ENCODE measurements around the gene EFCAB6. TPM values are rescaled to one million over a fixed set of nuclear protein-coding genes. Genes with fewer than 3 reads are reported as not detected.

The EFCAB6 gene
- total RNA-seq, 1 experiment from 2014 or later, result 0.52 TPM

DNA sequence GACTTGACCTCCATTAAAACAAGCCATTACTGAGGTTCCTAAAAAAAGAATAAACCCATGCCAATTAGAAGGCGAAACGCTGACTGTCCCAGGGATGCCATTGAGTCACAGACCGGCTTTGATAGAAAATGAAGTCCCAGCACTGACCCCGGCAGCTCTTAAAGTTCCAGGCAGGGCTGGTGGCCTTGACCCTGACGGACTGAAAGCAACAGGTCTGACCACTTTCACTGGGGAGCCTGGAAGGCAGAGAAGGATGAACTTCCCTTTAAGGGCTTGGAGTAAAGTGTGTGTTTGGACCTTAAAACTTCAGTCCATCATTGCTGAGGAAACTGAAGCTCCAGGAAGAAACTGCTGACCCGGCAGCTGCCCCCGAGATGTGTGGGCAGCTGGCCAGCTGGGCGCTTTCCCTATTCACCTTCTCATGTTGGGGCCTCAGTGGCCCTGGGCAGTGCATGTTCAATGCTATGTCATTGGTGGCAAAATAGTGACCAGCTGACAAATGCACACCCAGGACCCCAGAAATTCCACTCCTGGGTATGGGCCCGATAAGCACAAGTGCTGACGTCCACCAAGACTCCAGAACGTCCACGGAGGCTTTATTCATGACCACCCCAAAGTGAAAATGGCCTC, 18.9 kb upstream of the EFCAB6 start:
- H3K79me2 ChIP-seq (ENCODE audit: insufficient read depth, low read length), result no peaks in the 10 kb centered on the region
- H2AFZ ChIP-seq (ENCODE audit: low read depth, low read length, poor library complexity, severe bottlenecking), result no peak overlapping the region
- H3K9ac ChIP-seq (ENCODE audit: low read length), result no peak overlapping the region
- no peaks in the 10 kb centered on the region for H4K20me1 ChIP-seq (ENCODE audit: insufficient read depth)
- POLR2A ChIA-PET, result no interaction called here
- ATAC-seq, result no peak
- intact Hi-C loops (cut with micrococcal nuclease), result no loop called here
- H3K9me2 ChIP-seq (ENCODE audit: insufficient read depth), result no peaks in the 10 kb centered on the region
- CTCF ChIA-PET, result no interaction called here
- no peaks in the 10 kb centered on the region for H3K9me3 ChIP-seq (ENCODE audit: control insufficient read depth in 1 of 2, insufficient read depth in 1 of 2, low read depth in 1 of 2, low read length in 2 of 2)
- no peaks in the 10 kb centered on the region for H3K36me3 ChIP-seq (ENCODE audit: control insufficient read depth in 1 of 2, insufficient read depth in 2 of 2, low read length in 2 of 2)
- DNase-seq (ENCODE audit: low read depth, low spot score), result no peak
- TF ChIP-seq SIN3A (IDR thresholded peaks at IDR 0.05; ENCODE audit: low read depth) (no peak), RAD21 (IDR thresholded peaks at IDR 0.05; ENCODE audit: low read depth) (no peak), ZBTB33 (IDR thresholded peaks at IDR 0.05; ENCODE audit: extremely low read depth, insufficient replicate concordance, low read length) (no peak), CBX3 (IDR thresholded peaks at IDR 0.05; ENCODE audit: low read depth) (no peak), EZH2 (IDR thresholded peaks at IDR 0.05) (no peak), ZFX (IDR thresholded peaks at IDR 0.05) (no peak), SP1 (IDR thresholded peaks at IDR 0.05; ENCODE audit: low read depth) (no peak), SRF (IDR thresholded peaks at IDR 0.05; ENCODE audit: low read depth) (no peak)
- TF ChIP-seq, protein P1, sequence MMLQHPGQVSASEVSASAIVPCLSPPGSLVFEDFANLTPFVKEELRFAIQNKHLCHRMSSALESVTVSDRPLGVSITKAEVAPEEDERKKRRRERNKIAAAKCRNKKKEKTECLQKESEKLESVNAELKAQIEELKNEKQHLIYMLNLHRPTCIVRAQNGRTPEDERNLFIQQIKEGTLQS (IDR thresholded peaks at IDR 0.05), result no peak
- TF ChIP-seq, protein P2, sequence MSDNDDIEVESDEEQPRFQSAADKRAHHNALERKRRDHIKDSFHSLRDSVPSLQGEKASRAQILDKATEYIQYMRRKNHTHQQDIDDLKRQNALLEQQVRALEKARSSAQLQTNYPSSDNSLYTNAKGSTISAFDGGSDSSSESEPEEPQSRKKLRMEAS (IDR thresholded peaks at IDR 0.05), result no peak
- H3K27me3 ChIP-seq (ENCODE audit: insufficient read depth, low read length), result no peaks in the 10 kb centered on the region
- no peaks in the 10 kb centered on the region for H3K4me1 ChIP-seq (ENCODE audit: control insufficient read depth in 1 of 2, insufficient read depth in 2 of 2, low read length in 2 of 2)
- no TSS peak for BruUV-seq (replicated peaks)
- no peak overlapping the region for H3K4me2 ChIP-seq (ENCODE audit: low read length)
- no peak overlapping the region for H3K27ac ChIP-seq (ENCODE audit: low read depth, low read length)
- no peak overlapping the region for H3K4me3 ChIP-seq (replicated peaks in 1 of 2; ENCODE audit: low read depth in 1 of 2, low read length in 2 of 2)
- RAD21 ChIA-PET (ENCODE audit: low non-redundant PET in 1 of 2, low total read pairs in 2 of 2, uncharacterized antibody in 2 of 2, unreplicated experiment in 2 of 2), result no interaction called here
